Ramos (cell line): ENCODE results near the gene CEP162.
"Not testable (repeated sequence)": the region's sequence is repeated elsewhere in the genome, so short reads cannot be mapped to it uniquely, and the experiment has no call there.

Experiments
- in situ Hi-C: fragments of 300-500 bp; cut with MboI; formaldehyde crosslinking; loops from one replicate; pipeline ENCODE4 v1.14.3; 2022; ENCODE audit warnings: low sequenced_read_pairs; ENCODE audit not compliant: unreplicated experiment

Gene CEP162

GRCh38 chr6:84227434-84228197 lies at the start of gene CEP162:
CEP162 (minus strand) TSS chr6:84227643; CDS start chr6:84226393, 1,250 bp downstream.
- in situ Hi-C loops, result no loop called here

GRCh38 chr6:84274856-84275255 lies 47.4 kb upstream of the CEP162 start:
- in situ Hi-C loops, result no loop called here

GRCh38 chr6:84273048-84273809 lies 45.8 kb upstream of the CEP162 start:
- in situ Hi-C loops, result no loop called here

- in situ Hi-C loops, result no loop called here
Measured at GRCh38 chr6:84272298-84272697, 44.9 kb upstream of the CEP162 start.

- in situ Hi-C loops, result no loop called here
Measured at GRCh38 chr6:84271061-84271716, 43.7 kb upstream of the CEP162 start.

GRCh38 chr6:84269947-84270733 lies 42.7 kb upstream of the CEP162 start:
- in situ Hi-C loops, result no loop called here

GRCh38 chr6:84268781-84269180 lies 41.3 kb upstream of the CEP162 start:
- in situ Hi-C loops, result no loop called here

- in situ Hi-C loops, result no loop called here
Measured at GRCh38 chr6:84263557-84263956, 36.1 kb upstream of the CEP162 start.

- in situ Hi-C loops, result no loop called here
Measured at GRCh38 chr6:84260926-84261325, 33.5 kb upstream of the CEP162 start.

- in situ Hi-C loops, result no loop called here
Measured at GRCh38 chr6:84260196-84260595, 32.8 kb upstream of the CEP162 start.

GRCh38 chr6:84258866-84259265 lies 31.4 kb upstream of the CEP162 start:
- in situ Hi-C loops, result no loop called here

GRCh38 chr6:84258268-84258667 lies 30.8 kb upstream of the CEP162 start:
- in situ Hi-C loops, result no loop called here

GRCh38 chr6:84255641-84256040 lies 28.2 kb upstream of the CEP162 start:
- in situ Hi-C loops, result no loop called here

GRCh38 chr6:84253380-84253779 lies 25.9 kb upstream of the CEP162 start:
- in situ Hi-C loops, result no loop called here

GRCh38 chr6:84251891-84252539 lies 24.6 kb upstream of the CEP162 start:
- in situ Hi-C loops, result no loop called here

GRCh38 chr6:84249724-84250123 lies 22.3 kb upstream of the CEP162 start:
- in situ Hi-C loops, result no loop called here

GRCh38 chr6:84244416-84245081 lies 17.1 kb upstream of the CEP162 start:
- in situ Hi-C loops, result not testable (repeated sequence)

- in situ Hi-C loops, result no loop called here
Measured at GRCh38 chr6:84243240-84243639, 15.8 kb upstream of the CEP162 start.

GRCh38 chr6:84242265-84242664 lies 14.8 kb upstream of the CEP162 start:
- in situ Hi-C loops, result no loop called here
